AG04449 (cell line): ENCODE data around the gene CFAP91.

Experiments used
- CTCF ChIA-PET: fragments of 350-600 bp; formaldehyde crosslinking; extraction: SDS; loops from one replicate; lab custom pipeline; 2021; ENCODE audit warnings: antibody characterized with exemption; lab: Yijun Ruan, JAX
- POLR2A ChIA-PET: fragments of 400-600, 350-600 bp; formaldehyde crosslinking; extraction: SDS; loops from one replicate; lab custom pipeline; 2020; ENCODE audit warnings: antibody characterized with exemption, inconsistent platforms; lab: Yijun Ruan, JAX
- DNase-seq: peaks from one replicate; pipeline ENCODE4 v3.0.0-alpha.2; 2010; ENCODE audit warnings: low read depth, low spot score
- H3K4me3 ChIP-seq: 2 replicates; pipeline ENCODE4 v1.5.1; 2011; ENCODE audit warnings: low read depth, mild to moderate bottlenecking, control low read depth, low read length
- TF ChIP-seq, protein P1 (sequence below): IDR thresholded peaks from one replicate; pipeline ENCODE4 v1.5.1; 2011; ENCODE audit warnings: mild to moderate bottlenecking, moderate library complexity, low read length, control low read depth, inconsistent platforms; ENCODE audit not compliant: insufficient read depth; ENCODE audit errors: missing control alignments

The CFAP91 gene

GRCh38 chr3:119743921-119744320 lies 41.1 kb downstream of the CFAP91 start:
- ChIA-PET CTCF (no interaction called here), POLR2A (no interaction called here)
- H3K4me3 ChIP-seq, result no peak overlapping the region
- no peak for DNase-seq
- TF ChIP-seq, protein P1, sequence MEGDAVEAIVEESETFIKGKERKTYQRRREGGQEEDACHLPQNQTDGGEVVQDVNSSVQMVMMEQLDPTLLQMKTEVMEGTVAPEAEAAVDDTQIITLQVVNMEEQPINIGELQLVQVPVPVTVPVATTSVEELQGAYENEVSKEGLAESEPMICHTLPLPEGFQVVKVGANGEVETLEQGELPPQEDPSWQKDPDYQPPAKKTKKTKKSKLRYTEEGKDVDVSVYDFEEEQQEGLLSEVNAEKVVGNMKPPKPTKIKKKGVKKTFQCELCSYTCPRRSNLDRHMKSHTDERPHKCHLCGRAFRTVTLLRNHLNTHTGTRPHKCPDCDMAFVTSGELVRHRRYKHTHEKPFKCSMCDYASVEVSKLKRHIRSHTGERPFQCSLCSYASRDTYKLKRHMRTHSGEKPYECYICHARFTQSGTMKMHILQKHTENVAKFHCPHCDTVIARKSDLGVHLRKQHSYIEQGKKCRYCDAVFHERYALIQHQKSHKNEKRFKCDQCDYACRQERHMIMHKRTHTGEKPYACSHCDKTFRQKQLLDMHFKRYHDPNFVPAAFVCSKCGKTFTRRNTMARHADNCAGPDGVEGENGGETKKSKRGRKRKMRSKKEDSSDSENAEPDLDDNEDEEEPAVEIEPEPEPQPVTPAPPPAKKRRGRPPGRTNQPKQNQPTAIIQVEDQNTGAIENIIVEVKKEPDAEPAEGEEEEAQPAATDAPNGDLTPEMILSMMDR, result no peak

GRCh38 chr3:119745942-119746341 lies 43.1 kb downstream of the CFAP91 start:
- TF ChIP-seq, protein P1, result no peak
- H3K4me3 ChIP-seq, result no peak overlapping the region
- ChIA-PET POLR2A (no interaction called here), CTCF (no interaction called here)
- DNase-seq, result no peak

GRCh38 chr3:119746423-119746822 lies 43.6 kb downstream of the CFAP91 start:
- H3K4me3 ChIP-seq, result no peak overlapping the region
- no peak for DNase-seq
- TF ChIP-seq, protein P1, result no peak
- ChIA-PET CTCF (no interaction called here), POLR2A (no interaction called here)

DNA sequence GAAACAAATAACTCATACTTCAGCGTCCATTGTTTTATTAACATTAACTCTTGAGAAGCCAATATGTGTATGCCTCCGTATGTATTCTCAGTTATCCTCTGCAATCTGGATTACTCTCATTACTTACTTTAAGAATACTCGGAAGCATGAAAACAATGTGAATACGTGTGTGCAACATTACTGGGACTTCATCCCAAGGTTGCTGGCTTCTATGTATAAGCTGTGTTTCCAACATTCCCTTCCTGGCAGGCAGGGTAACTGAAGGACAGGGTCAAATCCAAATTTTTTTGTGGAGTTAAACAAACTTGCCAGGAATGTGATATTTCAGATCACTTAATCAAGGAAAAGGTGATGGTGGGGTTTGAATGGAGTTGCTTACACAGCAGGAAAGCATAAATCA lies 44.5 kb downstream of the CFAP91 start:
- ChIA-PET POLR2A (no interaction called here), CTCF (interaction anchor here (0.9 to 1.2 kb wide), 2 partner anchors 8 to 15 kb away, joined by 3 read pairs; no protein-coding TSS in a partner anchor)
- TF ChIP-seq, protein P1, result no peak
- no peak for DNase-seq
- H3K4me3 ChIP-seq, result no peak overlapping the region

DNA sequence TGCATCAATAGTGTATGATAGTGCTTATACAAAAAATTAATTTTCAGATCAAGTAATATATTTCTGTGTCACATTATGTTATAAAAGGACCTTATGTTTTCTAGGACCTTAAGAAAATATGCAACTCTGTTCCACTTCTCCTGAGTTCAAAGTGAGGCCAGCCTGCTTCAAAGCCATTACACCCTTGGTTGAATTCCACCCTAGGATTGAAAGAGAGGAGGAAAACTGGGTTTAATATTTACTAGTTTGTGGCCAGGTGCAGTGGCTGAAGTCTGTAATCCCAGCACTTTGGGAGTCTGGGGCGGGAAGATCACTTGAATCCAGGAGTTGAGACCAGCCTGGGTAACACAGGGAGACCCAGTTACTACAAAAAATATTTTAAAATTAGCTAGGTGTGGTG lies 46.2 kb downstream of the CFAP91 start:
- POLR2A ChIA-PET, result no interaction called here
- CTCF ChIA-PET, result no interaction called here
- TF ChIP-seq, protein P1, result no peak
- no peak for DNase-seq
- H3K4me3 ChIP-seq, result no peak overlapping the region

DNA sequence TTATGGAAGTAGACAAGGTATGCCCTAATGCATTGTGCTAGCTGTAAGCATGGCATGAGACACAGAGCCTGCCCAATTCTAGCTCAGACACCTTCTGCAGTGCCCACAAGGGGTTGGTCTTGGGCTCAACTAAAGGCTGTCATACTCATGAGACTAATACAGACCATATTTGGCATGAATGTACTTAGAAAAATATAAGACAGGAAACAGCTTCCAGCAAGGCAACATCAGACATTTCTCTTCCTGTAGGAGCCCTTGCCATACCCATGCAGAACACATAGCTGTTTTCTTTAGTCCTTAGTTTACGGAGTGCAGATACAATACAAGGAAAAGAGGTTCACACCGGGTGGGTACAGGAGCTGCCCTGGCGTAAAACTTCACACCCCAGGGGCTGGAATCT lies 48.6 kb downstream of the CFAP91 start:
- ChIA-PET POLR2A (no interaction called here), CTCF (interaction anchor here (1.2 kb wide), 1 partner anchor 9 kb away, joined by 4 read pairs; no protein-coding TSS in a partner anchor)
- TF ChIP-seq, protein P1, result no peak
- DNase-seq, result no peak
- no peak overlapping the region for H3K4me3 ChIP-seq
